K562 (cell line): ENCODE measurements around the gene TIAM1. TPM values are rescaled to one million over a fixed set of nuclear protein-coding genes. Genes with fewer than 3 reads are reported as not detected.

Experiments used
- ATAC-seq: fragments of 200-7000 bp; cut with Tn5 transposase; 3 replicates; pipeline ENCODE4 v1.9.1; 2020; ENCODE audit warnings: moderate library complexity
- BruUV-seq: library from RNA; stranded (reverse); fragments of 400-500 nt; replicated peaks from 2 replicates; lab custom pipeline; 2021; lab: Mats Ljungman, UMichigan
- CTCF ChIA-PET: fragments of 300-600 bp; formaldehyde crosslinking; extraction: SDS; loops from one replicate; lab custom pipeline; 2021; ENCODE audit warnings: low intra/inter-chr PET ratio; lab: Yijun Ruan, JAX
- POLR2A ChIA-PET: fragments of 300-600, 350-650 bp; sonication (Branson Sonifier 250); formaldehyde crosslinking; extraction: SDS; loops from one replicate; lab custom pipeline; 2021; ENCODE audit warnings: antibody characterized with exemption, inconsistent platforms; lab: Yijun Ruan, JAX
- DNase-seq, 4 experiments: peaks; one replicate each; pipeline versions ENCODE4 v3.0.0 to v3.0.0-alpha.2; 2011 to 2018; ENCODE audit warnings: low spot score in 3 of 4, mixed read lengths in 3 of 4; ENCODE audit errors: extremely low read depth in 1 of 4
- FAIRE-seq: peaks from 2 replicates; lab custom pipeline; 2011; peaks lifted over from hg19 to GRCh38; lab: Jason Lieb, UNC
- H2AFZ ChIP-seq: 2 replicates; pipeline ENCODE4 v1.6.0; 2011; ENCODE audit warnings: low read depth, low read length, control low read depth, inconsistent platforms
- H3K27ac ChIP-seq: fragments of 200-600 bp; 3 replicates; pipeline ENCODE4 v1.8.0; 2011; ENCODE audit warnings: low read depth, mild to moderate bottlenecking, control low read depth, inconsistent platforms, low read length, moderate library complexity, mixed read lengths; ENCODE audit errors: extremely low read depth
- H3K27me3 ChIP-seq, 2 experiments: fragments of 300-600 bp in 1 of 2; 2 replicates in 1 of 2; 3 replicates in 1 of 2; pipeline versions ENCODE4 v1.6.0 to v1.8.0; 2011; ENCODE audit warnings: inconsistent platforms in 2 of 2, low read length in 2 of 2, mild to moderate bottlenecking in 1 of 2, mixed read lengths in 1 of 2, moderate library complexity in 1 of 2; ENCODE audit not compliant: control insufficient read depth in 2 of 2, insufficient read depth in 2 of 2
- H3K36me3 ChIP-seq: fragments of 300-600 bp; 3 replicates; pipeline ENCODE4 v1.8.0; 2011; ENCODE audit warnings: mild to moderate bottlenecking, low read length, inconsistent platforms; ENCODE audit not compliant: control insufficient read depth, insufficient read depth
- H3K4me1 ChIP-seq, 2 experiments: fragments of 200-600 bp in 1 of 2; replicated peaks in 1 of 2; 2 replicates in 1 of 2; 3 replicates in 1 of 2; pipeline versions ENCODE4 v1.5.1 to v1.8.0; 2011; ENCODE audit warnings: inconsistent platforms in 2 of 2, low read length in 2 of 2, mild to moderate bottlenecking in 1 of 2, mixed read lengths in 1 of 2, moderate library complexity in 1 of 2; ENCODE audit not compliant: control insufficient read depth in 2 of 2, insufficient read depth in 2 of 2
- H3K4me2 ChIP-seq: 2 replicates; pipeline ENCODE4 v1.6.1; 2011; ENCODE audit warnings: low read length, control low read depth, inconsistent platforms, mixed read lengths; ENCODE audit not compliant: insufficient read depth
- H3K4me3 ChIP-seq: fragments of 200-600 bp; sonication (generic), shearing (Covaris generic); 2 replicates; pipeline ENCODE4 v1.5.1; 2016; ENCODE audit warnings: control low read depth, inconsistent platforms
- H3K79me2 ChIP-seq: fragments of 200-600 bp; 3 replicates; pipeline ENCODE4 v1.8.0; 2011; ENCODE audit warnings: low read length, inconsistent platforms; ENCODE audit not compliant: control insufficient read depth, insufficient read depth
- H3K9ac ChIP-seq, 2 experiments: 2 replicates each; pipeline versions ENCODE4 v1.6.0 to v1.6.1; 2011; ENCODE audit warnings: low read depth in 2 of 2, low read length in 2 of 2, control low read depth in 1 of 2, inconsistent platforms in 1 of 2, mild to moderate bottlenecking in 1 of 2, mixed read lengths in 1 of 2; ENCODE audit not compliant: insufficient read depth in 1 of 2
- H3K9me1 ChIP-seq: one replicate; pipeline ENCODE4 v1.6.0; 2011; ENCODE audit warnings: inconsistent platforms, mild to moderate bottlenecking, low read length, moderate library complexity; ENCODE audit not compliant: control insufficient read depth, insufficient read depth
- H3K9me3 ChIP-seq: replicated peaks from 2 replicates; pipeline ENCODE4 v1.5.1; 2011; ENCODE audit warnings: low read depth, low read length, inconsistent platforms; ENCODE audit not compliant: control insufficient read depth, insufficient read depth
- H4K20me1 ChIP-seq: replicated peaks from 2 replicates; pipeline ENCODE4 v1.6.1; 2011; ENCODE audit warnings: low read length, inconsistent platforms, mixed read lengths; ENCODE audit not compliant: control insufficient read depth, insufficient read depth
- ATF6 ChIP-seq: sonication (generic); formaldehyde crosslinking; IDR thresholded peaks from 2 replicates; pipeline ENCODE4 v1.4.0; 2020; ENCODE audit warnings: mild to moderate bottlenecking, missing genetic modification reagents
- C11orf30 ChIP-seq: fragments of 450-650 bp; IDR thresholded peaks from 2 replicates; pipeline ENCODE4 v1.6.1; 2016; ENCODE audit warnings: low read depth, mild to moderate bottlenecking
- IRF9 ChIP-seq: fragments of 450-650 bp; IDR thresholded peaks from 2 replicates; pipeline ENCODE4 v1.6.1; 2016; ENCODE audit warnings: missing biosample characterization, missing genetic modification characterization
- MAFF ChIP-seq: IDR thresholded peaks from 2 replicates; pipeline ENCODE4 v1.6.1; 2012; ENCODE audit warnings: low read length, improper control_type of control experiment
- MAFG ChIP-seq: fragments of 450-650 bp; conservative IDR thresholded peaks from 2 replicates; pipeline ENCODE4 v1.6.1; 2016; ENCODE audit warnings: missing genetic modification characterization, missing compliant biosample characterization
- MAFK ChIP-seq: IDR thresholded peaks from 2 replicates; pipeline ENCODE4 v1.6.1; 2011; ENCODE audit warnings: low read length, improper control_type of control experiment
- THAP12 ChIP-seq: fragments of 250-450 bp; sonication (Bioruptor Pico); IDR thresholded peaks from 2 replicates; pipeline ENCODE4 v1.9.0; 2021; ENCODE audit warnings: mild to moderate bottlenecking, inconsistent platforms
- THRAP3 ChIP-seq: fragments of 450-650 bp; IDR thresholded peaks from 2 replicates; pipeline ENCODE4 v1.6.1; 2016; ENCODE audit warnings: mild to moderate bottlenecking, inconsistent platforms, borderline replicate concordance
- TSC22D4 ChIP-seq: fragments of 450-650 bp; IDR thresholded peaks from 2 replicates; pipeline ENCODE4 v1.6.1; 2016; ENCODE audit warnings: missing genetic modification characterization, missing biosample characterization, control low read depth
- U2AF2 ChIP-seq: fragments of 200-400 bp; formaldehyde crosslinking; optimal IDR thresholded peaks from 2 replicates; pipeline ENCODE3; 2017; ENCODE audit warnings: low read depth, mild to moderate bottlenecking, low read length
- ZBTB11 ChIP-seq, 3 experiments: fragments of 200-800 bp in 1 of 3; fragments of 250-450 bp in 1 of 3; fragments of 450-650 bp in 1 of 3; sonication (Bioruptor Pico) in 1 of 3; sonication (Bioruptor generic) in 1 of 3; formaldehyde crosslinking in 1 of 3; IDR thresholded peaks; 2 replicates each; pipeline versions ENCODE4 v1.6.1 to v1.8.0; 2016 to 2022; ENCODE audit warnings: mild to moderate bottlenecking in 2 of 3, missing genetic modification characterization in 2 of 3, missing compliant biosample characterization in 1 of 3, moderate library complexity in 1 of 3
- ZNF311 ChIP-seq: fragments of 250-450 bp; sonication (Bioruptor Pico); IDR thresholded peaks from 2 replicates; pipeline ENCODE4 v1.4.0; 2020; ENCODE audit warnings: mild to moderate bottlenecking, moderate library complexity
- WGBS: fragments of 100-300 bp; shearing (Covaris generic); methylation state at CpG from one replicate; pipeline ENCODE4 v1.1.6; 2016; ENCODE audit warnings: low coverage, mixed read lengths; ENCODE audit not compliant: insufficient coverage; ENCODE audit errors: missing lambda C conversion rate; 5-methylcytosine and 5-hydroxymethylcytosine counted together
- in situ Hi-C: fragments of 300-500 bp; cut with MboI; formaldehyde crosslinking; loops from 4 replicates; pipeline ENCODE4 v1.15.0; 2018; ENCODE audit warnings: inconsistent platforms, mixed read lengths
- intact Hi-C: fragments of 100-400 bp; cut with micrococcal nuclease; formaldehyde crosslinking; loops from 2 replicates; pipeline ENCODE4 v1.14.2; 2022
- polyA plus RNA-seq, 8 experiments: library from polyadenylated mRNA; depleted of rRNA in 4 of 8; stranded (reverse) in 5 of 8; unstranded in 3 of 8; fragments of >200 nt; fragmentation: Nextera tagmentation in 2 of 8; fragmentation: Illumina TruSeq in 1 of 8; extraction: Ambion mirVana in 2 of 8; extraction: Trizol in 1 of 8; gene quantifications; 2 replicates each; pipeline versions ENCODE4 v1.2.1 to v1.2.3, GENCODE V29; 2011 to 2014; ENCODE audit warnings: inconsistent platforms in 1 of 8, missing spikeins in 1 of 8
- total RNA-seq, 7 experiments: library from RNA; depleted of rRNA in 6 of 7; stranded (reverse); fragments of >200 nt in 6 of 7; fragmentation: Illumina TruSeq in 2 of 7; extraction: Trizol in 2 of 7; gene quantifications; 2 replicates each; pipeline versions ENCODE4 v1.2.1 to v1.2.3, GENCODE V29; 2011 to 2021; ENCODE audit warnings: low replicate concordance in 1 of 7
- TF ChIP-seq, protein P1 (sequence below): sonication (generic); formaldehyde crosslinking; IDR thresholded peaks from 2 replicates; pipeline ENCODE4 v1.8.0; 2022; ENCODE audit warnings: mild to moderate bottlenecking, missing genetic modification reagents

The TIAM1 gene
- total and polyA plus RNA-seq, 9 of the 15 experiments (the other 6 are each of a cell fraction or from before 2014, with no cell fraction given) = 0.11 TPM; not detected in 8

GRCh38 chr21:31137960-31138359 is 206.1 kb downstream of the TIAM1 start:
- in situ Hi-C loops = no loop called here
- CTCF ChIA-PET = interaction anchor here (0.5 kb wide), 1 partner anchor 73 kb away, joined by 3 read pairs; no protein-coding TSS in a partner anchor
- Histone ChIP-seq H3K27ac (no peak overlapping the region), H4K20me1 (no peaks in the 10 kb centered on the region), H2AFZ (no peak overlapping the region), H3K9me1 (no peaks in the 10 kb centered on the region), H3K4me3 (no peak overlapping the region), H3K4me2 (no peak overlapping the region), H3K79me2 (no peaks in the 10 kb centered on the region), H3K27me3 (peaks cover 0 to 9% of the 10 kb centered on the region in 2 experiments; a peak in 1 of 5 replicates), H3K36me3 (no peaks in the 10 kb centered on the region), H3K9me3 (no peaks in the 10 kb centered on the region), H3K4me1 (no peaks in the 10 kb centered on the region), H3K9ac (no peak overlapping the region)
- POLR2A ChIA-PET = no interaction called here
- FAIRE-seq (no peak), DNase-seq (no peak), ATAC-seq (no peak)
- no TSS peak for BruUV-seq
- intact Hi-C loops = no loop called here
- WGBS = 0% methylated on average over 1 of the region's 1 CpG
- TF ChIP-seq THRAP3 (no peak), THAP12 (CRISPR knock-in tag) (no peak), ZNF311 (CRISPR knock-in tag) (no peak), MAFF (peak; percentile 52), U2AF2 (no peak), IRF9 (tag) (no peak), C11orf30 (peak; percentile 44; the same call in 1 of the 2 replicates), MAFG (tag) (peak; percentile 48; the same call in 1 of the 2 replicates), MAFK (peak; percentile 34; the same call in 1 of the 2 replicates), TSC22D4 (tag) (no peak), ATF6 (CRISPR knock-in tag) (no peak), ZBTB11 (CRISPR knock-in tag; IDR thresholded peaks at IDR 0.05) (no peak)
- TF ChIP-seq, protein P1, sequence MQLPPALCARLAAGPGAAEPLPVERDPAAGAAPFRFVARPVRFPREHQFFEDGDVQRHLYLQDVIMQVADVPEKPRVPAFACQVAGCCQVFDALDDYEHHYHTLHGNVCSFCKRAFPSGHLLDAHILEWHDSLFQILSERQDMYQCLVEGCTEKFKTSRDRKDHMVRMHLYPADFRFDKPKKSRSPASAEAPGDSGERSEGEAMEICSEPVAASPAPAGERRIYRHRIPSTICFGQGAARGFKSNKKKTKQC = no peak
